A204.1 (cell line): ENCODE measurements around the gene UGT3A1.

Experiments
- FAIRE-seq: peaks from 2 replicates; lab custom pipeline; 2012; peaks lifted over from hg19 to GRCh38; lab: Jason Lieb, UNC

UGT3A1 gene

DNA sequence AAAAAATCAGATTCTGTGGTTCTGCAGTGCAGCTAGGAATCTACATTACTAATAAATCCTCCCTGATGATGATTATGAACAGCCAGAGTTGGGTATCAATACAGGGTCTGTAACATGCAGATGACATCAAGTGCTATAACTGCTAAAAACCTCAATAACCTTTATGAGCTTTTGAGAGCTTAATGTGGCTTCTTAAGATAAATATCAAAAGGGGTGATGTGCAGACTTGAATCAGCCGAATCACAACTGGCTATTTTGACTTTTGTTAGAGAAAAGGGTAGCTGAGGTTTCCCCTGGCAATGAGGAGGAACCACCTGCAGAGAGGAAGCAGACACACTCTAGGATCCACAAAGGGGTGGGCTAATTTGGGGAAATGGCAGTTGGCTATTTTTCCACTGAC is 83.0 kb downstream of the UGT3A1 start:
- FAIRE-seq = no peak

DNA sequence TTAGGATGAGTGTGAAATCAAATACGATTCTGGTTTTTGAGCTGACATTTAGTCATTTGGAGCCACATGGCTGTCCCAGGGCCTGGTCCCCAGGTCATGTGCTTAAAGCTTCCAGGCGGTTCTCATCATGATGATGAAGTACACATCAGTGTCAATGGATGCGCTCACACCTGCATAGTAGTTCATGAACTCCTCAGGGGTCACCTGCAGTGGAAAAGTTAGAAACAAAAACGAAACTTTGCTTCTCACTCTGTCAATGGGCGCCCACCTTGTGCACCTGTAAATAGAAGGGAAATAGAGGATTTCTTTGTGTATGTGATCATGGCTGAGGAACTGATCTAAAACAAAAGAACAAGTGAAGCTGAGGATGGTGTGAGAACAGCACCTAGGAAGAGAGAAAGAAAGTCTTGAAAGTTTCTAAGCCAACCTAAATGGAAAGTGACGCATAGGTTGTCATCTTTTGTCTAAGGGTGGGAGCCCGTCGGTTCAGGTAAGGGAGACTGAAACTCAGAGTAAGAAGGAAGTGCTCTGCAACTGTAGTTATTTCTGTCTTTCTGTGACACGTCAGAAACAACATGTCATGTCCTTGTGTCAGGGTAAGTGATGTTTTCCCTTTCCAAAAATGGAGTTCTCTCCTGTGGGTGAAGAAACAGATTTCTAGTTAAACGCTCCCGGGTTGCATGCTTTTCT is 86.6 kb downstream of the UGT3A1 start:
- FAIRE-seq = no peak

DNA sequence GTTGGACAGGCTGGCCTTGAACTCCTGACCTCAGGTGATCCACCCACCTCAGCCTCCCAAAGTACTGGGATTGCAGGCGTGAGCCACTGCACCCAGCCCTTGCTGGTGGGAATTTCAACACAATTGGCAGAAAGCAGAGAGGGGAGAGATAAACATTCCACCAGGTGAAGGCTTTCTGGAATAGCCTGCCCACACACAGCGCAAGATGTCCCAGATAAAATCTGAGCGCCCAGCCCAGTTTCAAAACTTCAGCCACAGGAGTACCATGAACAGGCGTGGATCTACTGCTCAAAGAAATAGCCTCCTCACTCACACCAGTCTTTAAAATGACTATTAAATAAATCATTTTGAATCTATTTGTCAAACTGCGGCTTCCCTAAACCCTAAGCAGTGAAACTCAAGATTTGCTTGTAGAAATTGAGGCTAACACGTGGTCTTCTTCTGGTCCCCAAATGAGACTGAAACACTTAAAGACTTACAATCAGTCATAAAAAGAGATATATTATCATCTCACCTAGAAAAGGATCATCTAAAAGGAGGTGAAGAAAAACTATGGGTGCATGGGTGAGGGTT is 87.5 kb downstream of the UGT3A1 start:
- FAIRE-seq = no peak

DNA sequence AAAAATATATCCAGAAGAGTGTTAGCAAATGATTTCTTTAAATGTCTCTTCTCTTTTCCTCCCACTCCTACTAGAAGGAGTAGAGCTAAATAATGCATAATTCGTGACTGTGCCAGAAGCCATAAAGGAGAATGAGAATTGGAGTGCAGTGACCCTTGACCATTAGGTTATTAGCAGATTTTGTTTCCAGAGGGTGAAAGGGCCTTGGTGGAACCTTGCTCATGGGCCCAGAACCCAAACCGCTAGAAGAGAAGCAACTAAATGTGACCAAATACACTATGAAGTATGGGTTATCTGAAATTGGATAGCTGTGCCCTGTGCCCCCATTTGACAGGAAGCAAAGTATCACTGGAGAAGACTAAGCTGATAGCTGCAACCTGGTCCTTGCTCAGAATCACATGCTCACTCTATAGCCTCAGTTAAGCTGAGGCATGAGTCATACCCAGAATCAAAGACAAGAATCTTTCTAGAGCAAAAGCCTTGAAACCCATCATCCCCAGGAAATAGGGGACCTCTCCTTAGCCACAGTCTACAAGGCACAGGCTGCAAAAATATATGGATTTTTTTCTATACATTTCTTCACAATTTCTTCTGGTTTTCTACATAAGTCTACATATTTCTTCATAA is 89.0 kb downstream of the UGT3A1 start:
- FAIRE-seq = no peak
